Activated CD4-positive, alpha-beta T cell treated with anti-CD3 and anti-CD28 coated beads for 1 hour (primary cell): ENCODE data around the gene GNAI2.

Source experiments
- DNase-seq: peaks from one replicate; pipeline ENCODE4 v3.0.0-alpha.2; 2020

GNAI2 gene

GRCh38 chr3:50235716-50236483 lies at the start of gene GNAI2:
Gene GNAI2 (plus strand): TSS chr3:50236204. CDS start chr3:50236336, 132 bp downstream.
- DNase-seq, result peak; percentile 98

- no peak for DNase-seq
These were observed 48.3 kb upstream of the GNAI2 start for GRCh38 chr3:50187750-50188149.

GRCh38 chr3:50189274-50189673 lies 46.7 kb upstream of the GNAI2 start:
- no peak for DNase-seq

DNA sequence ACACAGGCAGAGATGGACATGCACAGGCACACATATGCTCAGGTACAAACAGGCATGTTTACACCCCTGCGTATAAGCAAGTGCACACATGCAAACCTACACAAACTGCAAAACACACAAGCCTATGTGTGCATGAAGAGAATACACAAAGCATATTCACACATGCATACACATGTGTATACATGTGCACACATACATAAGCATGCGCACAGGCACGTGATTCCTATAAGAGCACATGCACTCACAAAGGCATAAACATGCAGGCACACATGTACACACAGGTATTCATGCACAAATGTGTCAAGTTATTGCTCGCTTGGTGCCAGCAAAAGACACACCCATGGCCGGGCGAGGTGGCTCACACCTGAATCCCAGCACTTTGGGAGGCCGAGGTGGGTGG lies 46.0 kb upstream of the GNAI2 start:
- DNase-seq, result no peak

GRCh38 chr3:50190936-50191660 lies 44.9 kb upstream of the GNAI2 start, which contains the start of gene GNAT1:
Gene GNAT1 (plus strand): TSS chr3:50191610. CDS start chr3:50191726, 116 bp downstream.
- no peak for DNase-seq

GRCh38 chr3:50192124-50192523 lies 43.9 kb upstream of the GNAI2 start:
- no peak for DNase-seq

- peak; percentile 76 for DNase-seq
These were observed 43.3 kb upstream of the GNAI2 start for GRCh38 chr3:50192689-50193141.

DNA sequence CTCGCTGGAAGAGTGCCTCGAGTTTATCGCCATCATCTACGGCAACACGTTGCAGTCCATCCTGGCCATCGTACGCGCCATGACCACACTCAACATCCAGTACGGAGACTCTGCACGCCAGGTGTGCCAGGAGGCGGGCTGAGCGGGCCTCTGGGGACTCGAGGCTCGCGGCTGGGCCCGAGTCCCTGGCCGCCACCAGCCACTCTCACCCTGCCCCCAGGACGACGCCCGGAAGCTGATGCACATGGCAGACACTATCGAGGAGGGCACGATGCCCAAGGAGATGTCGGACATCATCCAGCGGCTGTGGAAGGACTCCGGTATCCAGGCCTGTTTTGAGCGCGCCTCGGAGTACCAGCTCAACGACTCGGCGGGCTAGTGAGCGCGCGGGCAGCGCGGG lies 42.7 kb upstream of the GNAI2 start:
- no peak for DNase-seq

- DNase-seq, result no peak
These were observed 42.3 kb upstream of the GNAI2 start for GRCh38 chr3:50193746-50194127.

DNA sequence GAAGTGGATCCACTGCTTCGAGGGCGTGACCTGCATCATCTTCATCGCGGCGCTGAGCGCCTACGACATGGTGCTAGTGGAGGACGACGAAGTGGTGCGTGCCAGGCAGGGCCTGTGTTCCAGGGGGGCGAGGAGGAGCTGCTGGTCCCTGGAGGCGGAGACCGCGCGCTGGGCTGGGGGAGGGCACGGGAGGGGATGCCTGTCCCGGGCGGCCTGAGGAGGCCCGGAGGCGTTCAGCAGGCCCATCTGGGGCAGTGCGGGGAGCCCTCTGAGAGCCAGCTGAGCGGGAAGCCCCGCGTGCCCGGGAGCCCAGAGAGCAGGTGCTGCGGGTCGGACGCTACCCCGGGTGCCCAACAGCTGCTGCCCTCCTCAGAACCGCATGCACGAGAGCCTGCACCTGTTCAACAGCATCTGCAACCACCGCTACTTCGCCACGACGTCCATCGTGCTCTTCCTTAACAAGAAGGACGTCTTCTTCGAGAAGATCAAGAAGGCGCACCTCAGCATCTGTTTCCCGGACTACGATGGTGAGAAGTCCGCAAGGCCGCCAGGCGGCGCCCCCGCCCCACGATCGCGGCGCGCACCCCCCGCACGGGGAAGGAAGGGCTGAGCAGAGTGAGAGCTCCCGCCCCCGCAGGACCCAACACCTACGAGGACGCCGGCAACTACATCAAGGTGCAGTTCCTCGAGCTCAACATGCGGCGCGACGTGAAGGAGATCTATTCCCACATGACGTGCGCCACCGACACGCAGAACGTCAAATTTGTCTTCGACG lies 41.7 kb upstream of the GNAI2 start:
- DNase-seq, result peak; percentile 84

GRCh38 chr3:50194903-50195500 lies 41.0 kb upstream of the GNAI2 start:
- peak; percentile 24 for DNase-seq

DNA sequence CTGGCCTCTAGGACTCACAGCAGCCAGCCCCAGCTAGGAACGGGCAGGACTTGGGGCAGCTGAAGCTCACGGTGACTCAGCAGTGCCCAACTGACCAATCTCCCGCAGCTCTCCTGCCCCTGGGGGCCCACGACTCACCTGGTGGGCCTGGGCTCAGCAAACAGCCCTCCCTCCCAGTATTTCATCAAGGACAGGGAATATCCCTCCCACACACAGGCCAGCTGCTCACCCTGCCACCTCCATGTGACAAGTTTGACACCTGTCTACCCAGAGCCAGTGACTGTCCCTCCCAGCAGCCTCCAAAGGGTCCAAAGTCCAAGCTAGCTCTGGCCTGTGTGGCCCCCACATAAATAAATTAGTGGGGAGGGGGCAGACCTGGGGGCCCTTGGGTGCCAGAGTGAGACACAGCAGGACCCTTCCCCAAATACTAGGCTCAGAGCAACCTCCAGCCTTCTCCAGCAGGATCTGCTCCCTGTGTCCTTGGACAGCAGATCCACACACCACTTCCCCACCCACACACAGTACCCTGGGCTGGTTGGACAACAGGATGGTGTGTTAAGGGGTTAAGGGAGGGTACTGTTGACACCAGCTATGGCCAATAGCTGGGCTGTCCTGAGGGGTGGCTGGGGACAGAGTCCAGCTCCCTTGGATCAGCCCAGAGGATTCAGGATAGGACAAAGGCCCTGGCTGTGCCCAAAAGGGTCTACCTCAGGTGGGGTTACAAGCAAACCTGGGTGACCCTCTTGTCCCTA lies 40.3 kb upstream of the GNAI2 start:
- DNase-seq, result no peak

DNA sequence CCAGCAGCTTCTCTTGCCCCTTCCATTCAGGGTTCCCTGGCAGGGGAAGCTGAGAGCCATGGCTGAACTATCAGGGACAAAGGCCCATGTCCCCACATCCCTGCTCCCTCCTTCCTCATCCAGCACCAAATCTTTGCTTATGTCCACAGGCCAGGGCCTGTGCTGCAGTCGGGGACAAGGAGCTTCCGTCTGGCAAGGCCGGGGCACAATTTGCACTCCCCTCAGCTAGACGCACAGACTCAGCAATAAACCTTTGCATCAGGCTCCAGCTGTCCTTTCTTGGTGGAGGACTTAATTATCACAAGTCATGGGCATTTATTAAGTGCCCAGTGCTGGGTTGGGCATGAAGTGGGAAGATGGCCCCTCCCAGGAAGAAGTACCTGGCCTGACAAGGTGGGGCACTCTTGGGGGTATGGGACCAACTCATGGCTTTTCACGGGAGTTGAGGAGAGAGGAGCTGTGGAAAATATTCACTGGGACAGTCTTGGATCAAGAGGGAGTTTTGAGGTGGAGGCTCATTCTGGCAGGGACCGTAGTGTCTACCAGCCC lies 39.7 kb upstream of the GNAI2 start:
- no peak for DNase-seq

GRCh38 chr3:50201573-50202315 lies 34.3 kb upstream of the GNAI2 start:
- no peak for DNase-seq

- no peak for DNase-seq
These were observed 33.5 kb upstream of the GNAI2 start for GRCh38 chr3:50202353-50203112.

GRCh38 chr3:50203113-50203808 lies 32.7 kb upstream of the GNAI2 start:
- DNase-seq, result no peak

- no peak for DNase-seq
These were observed 31.9 kb upstream of the GNAI2 start for GRCh38 chr3:50203809-50204803.

DNA sequence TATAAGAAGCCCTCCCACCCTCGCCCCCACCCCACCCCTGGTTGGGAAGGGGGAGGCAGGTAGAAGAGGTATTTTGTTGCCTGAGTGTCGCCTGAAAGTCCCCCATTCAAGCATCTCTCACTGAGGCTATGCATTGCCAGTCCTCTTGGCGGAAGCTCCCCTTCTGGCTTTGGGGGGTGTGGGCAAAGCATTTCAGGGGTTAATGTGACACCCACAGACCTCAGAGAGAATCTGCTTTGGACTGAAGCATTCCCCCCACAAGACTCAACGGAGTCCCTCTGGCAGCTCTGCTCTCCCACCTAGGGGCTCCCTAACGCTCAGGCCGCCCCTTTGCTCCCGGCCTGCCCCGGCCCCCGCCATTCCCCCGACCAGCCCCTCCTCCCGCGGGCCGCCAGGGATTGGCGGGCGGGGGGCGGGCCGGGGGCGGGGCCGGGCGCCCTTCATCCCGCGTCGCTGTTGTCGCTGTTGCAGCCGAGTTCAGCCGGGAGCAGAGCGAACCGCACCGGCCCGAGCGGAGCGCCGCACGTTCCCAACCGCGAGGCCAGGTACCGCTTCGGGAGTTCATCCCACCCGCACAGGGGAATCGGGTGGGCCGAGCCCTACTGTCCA lies 31.1 kb upstream of the GNAI2 start, which contains the start of gene SLC38A3:
Gene SLC38A3 (plus strand): TSS at position 468 of the 609 bp plus-strand sequence. CDS start 8,929 bp downstream, outside the sequence.
- DNase-seq, result no peak
